ENCODE data around the gene KCNRG. TPM values are rescaled to one million over a fixed set of nuclear protein-coding genes. Genes with fewer than 3 reads are reported as not detected.
"Not testable (repeated sequence)": the region's sequence is repeated elsewhere in the genome, so short reads cannot be mapped to it uniquely, and the experiment has no call there.

Gene KCNRG
- total and polyA plus RNA-seq, 7 donors, result 0.42 to 3.4 (median 2.5) TPM; not detected in 4

DNA sequence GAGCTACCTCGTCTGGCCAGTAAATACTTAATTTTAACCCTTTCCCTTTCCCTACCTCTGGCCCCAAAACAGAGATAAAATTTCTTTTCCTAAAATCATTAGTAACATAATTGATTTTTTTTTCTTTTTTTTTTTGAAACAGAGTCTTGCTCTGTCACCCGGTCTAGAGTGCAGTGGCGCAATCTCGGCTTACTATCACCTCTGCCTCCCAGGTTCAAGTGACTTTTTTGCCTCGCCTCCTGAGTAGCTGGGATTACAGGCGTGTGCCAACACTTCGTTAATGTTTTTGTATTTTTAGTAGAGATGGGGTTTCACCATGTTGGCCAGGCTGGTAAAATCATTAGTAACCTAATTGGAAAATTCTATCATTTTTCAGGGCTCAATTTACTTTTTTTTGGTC is 28.8 kb upstream of the KCNRG start:
- WGBS, 2 donors, result 92 to 93% methylated on average over 7 of the region's 7 CpGs
- Histone ChIP-seq H3K27me3 (no peaks in the 10 kb centered on the region), H3K36me3 (no peaks in the 10 kb centered on the region), H3K4me3 (no peak overlapping the region), H3K9me3 (no peaks in the 10 kb centered on the region), H3K4me1 (no peaks in the 10 kb centered on the region), H3K27ac (no peak overlapping the region)
- TF ChIP-seq POLR2AphosphoS5 (IDR thresholded peaks at IDR 0.05), result no peak
- TF ChIP-seq POLR2A (IDR thresholded peaks at IDR 0.05), result no peak
- TF ChIP-seq EP300 (IDR thresholded peaks at IDR 0.05), result no peak
- TF ChIP-seq CTCF (IDR thresholded peaks at IDR 0.05), result no peak
- DNase-seq, result no peak
- intact Hi-C loops (cut with DNase I), result no loop called here

- H3K27ac ChIP-seq; H3K27me3 ChIP-seq; H3K36me3 ChIP-seq; H3K4me1 ChIP-seq; H3K4me3 ChIP-seq; intact Hi-C loops (cut with DNase I); H3K9me3 ChIP-seq; DNase-seq: not testable (repeated sequence)
- 94 to 97% methylated on average over 6 of the region's 6 CpGs for WGBS, 2 donors
Observed at GRCh38 chr13:49990612-49991011, 24.6 kb upstream of the KCNRG start.

- Histone ChIP-seq H3K9me3 (no peaks in the 10 kb centered on the region), H3K27ac (no peak overlapping the region), H3K36me3 (no peaks in the 10 kb centered on the region), H3K4me1 (peaks cover 0 to 10% (median 5%) of the 10 kb centered on the region in 4 donors), H3K27me3 (no peaks in the 10 kb centered on the region), H3K4me3 (no peak overlapping the region)
- intact Hi-C loops (cut with DNase I), result no loop called here
- DNase-seq, result no peak
- TF ChIP-seq POLR2A (IDR thresholded peaks at IDR 0.05), result no peak
- TF ChIP-seq CTCF (IDR thresholded peaks at IDR 0.05), result no peak
- no peak for TF ChIP-seq POLR2AphosphoS5 (IDR thresholded peaks at IDR 0.05)
- no peak for TF ChIP-seq EP300 (IDR thresholded peaks at IDR 0.05)
Observed at GRCh38 chr13:49993111-49993510, 22.1 kb upstream of the KCNRG start.

GRCh38 chr13:49993666-49994065 is 21.6 kb upstream of the KCNRG start:
- no peak overlapping the region for H3K4me3 ChIP-seq
- H3K27me3 ChIP-seq, result no peaks in the 10 kb centered on the region
- no peak overlapping the region for H3K27ac ChIP-seq
- no peaks in the 10 kb centered on the region for H3K9me3 ChIP-seq
- intact Hi-C loops (cut with DNase I), result no loop called here
- DNase-seq, result no peak
- H3K36me3 ChIP-seq, result peaks cover 0 to 3% (median 0%) of the 10 kb centered on the region in 4 donors
- H3K4me1 ChIP-seq, result peaks cover 0 to 15% (median 11%) of the 10 kb centered on the region in 4 donors
- TF ChIP-seq POLR2A (IDR thresholded peaks at IDR 0.05), result no peak
- TF ChIP-seq POLR2AphosphoS5 (IDR thresholded peaks at IDR 0.05), result no peak
- no peak for TF ChIP-seq CTCF (IDR thresholded peaks at IDR 0.05)
- no peak for TF ChIP-seq EP300 (IDR thresholded peaks at IDR 0.05)
- WGBS, 2 donors, result 86 to 87% methylated on average over 5 of the region's 5 CpGs

DNA sequence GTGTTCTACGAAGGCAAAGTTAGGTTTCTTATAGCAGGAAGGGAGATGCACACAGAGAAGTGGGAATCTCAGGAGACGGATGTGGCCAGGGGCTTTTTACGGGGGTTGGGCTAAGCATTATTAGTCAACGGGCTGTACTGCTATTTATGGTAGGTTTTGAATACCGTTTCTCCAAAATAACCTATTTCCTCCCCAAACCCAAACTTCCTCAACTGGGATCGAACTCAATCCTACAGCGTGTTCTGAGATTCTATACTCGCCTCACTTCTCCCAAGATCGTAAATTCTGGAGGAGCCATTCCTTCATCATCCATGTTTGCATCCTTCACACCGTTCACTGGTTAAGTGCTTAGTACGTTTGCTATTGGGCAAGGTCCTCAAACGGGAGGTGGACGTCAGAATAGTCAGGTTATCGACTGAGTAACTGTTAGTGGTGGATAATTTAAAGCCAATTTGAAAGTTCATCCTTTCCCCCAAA is 19.6 kb upstream of the KCNRG start:
- Histone ChIP-seq H3K36me3 (peaks cover 0 to 17% (median 0%) of the 10 kb centered on the region in 4 donors), H3K9me3 (no peaks in the 10 kb centered on the region), H3K27me3 (no peaks in the 10 kb centered on the region), H3K27ac (peak overlapping the region; percentile 99 to 100 (median 99)), H3K4me1 (peaks cover 0 to 35% (median 30%) of the 10 kb centered on the region in 4 donors), H3K4me3 (peak overlapping the region; percentile 78 to 89 (median 86))
- WGBS, 2 donors, result 29 to 43% methylated on average over 14 of the region's 14 CpGs
- intact Hi-C loops (cut with DNase I), result loop anchor here (5.0 kb wide), 3 partner anchors 532 to 1463 kb away; partner anchors contain the start of gene RCBTB2
- TF ChIP-seq CTCF (IDR thresholded peaks at IDR 0.05), result no peak
- TF ChIP-seq EP300 (IDR thresholded peaks at IDR 0.05), result no peak
- TF ChIP-seq POLR2AphosphoS5 (IDR thresholded peaks at IDR 0.05), result no peak
- TF ChIP-seq POLR2A (IDR thresholded peaks at IDR 0.05), result no peak
- no peak for DNase-seq

All from sigmoid colon (tissue), 7 donors.